H1 (cell line): ENCODE measurements around the gene SVIL.

ENCODE experiments used
- ATF2 ChIP-seq: IDR thresholded peaks from 2 replicates; pipeline ENCODE4 v1.6.1; 2012; ENCODE audit warnings: low read length, inconsistent platforms
- CBX5 ChIP-seq: fragments of 300-800, 300-1000 bp; sonication (generic); IDR thresholded peaks from 2 replicates; pipeline ENCODE4 v1.7.1; 2016; ENCODE audit warnings: antibody characterized with exemption, low read length, low read depth
- CTBP2 ChIP-seq: IDR thresholded peaks from 2 replicates; pipeline ENCODE4 v1.7.0; 2011; ENCODE audit warnings: borderline replicate concordance, mild to moderate bottlenecking, moderate library complexity, mixed read lengths, low read length; ENCODE audit not compliant: insufficient read depth, insufficient read length
- EP300 ChIP-seq, 2 experiments: IDR thresholded peaks; 1 replicate in 1 of 2; 2 replicates in 1 of 2; pipeline ENCODE4 v1.6.1; 2011 to 2012; ENCODE audit warnings: low read depth in 2 of 2, low read length in 2 of 2, mild to moderate bottlenecking in 2 of 2, borderline replicate concordance in 1 of 2, inconsistent platforms in 1 of 2, moderate library complexity in 1 of 2
- EZH2 ChIP-seq: fragments of 200-600 bp; sonication (generic); IDR thresholded peaks from 2 replicates; pipeline ENCODE4 v1.7.1; 2012; ENCODE audit warnings: low read depth, mild to moderate bottlenecking, moderate library complexity, low read length, inconsistent platforms; ENCODE audit not compliant: severe bottlenecking
- GABPA ChIP-seq: IDR thresholded peaks from 2 replicates; pipeline ENCODE4 v1.6.1; 2011; ENCODE audit warnings: mild to moderate bottlenecking, low read length, moderate library complexity, borderline replicate concordance; ENCODE audit not compliant: insufficient read depth
- HDAC2 ChIP-seq, 2 experiments: fragments of 300-600 bp in 1 of 2; sonication (generic) in 1 of 2; IDR thresholded peaks; 2 replicates each; pipeline ENCODE4 v1.6.1; 2011 to 2012; ENCODE audit warnings: low read depth in 2 of 2, low read length in 2 of 2, mild to moderate bottlenecking in 2 of 2, moderate library complexity in 2 of 2, borderline replicate concordance in 1 of 2, inconsistent platforms in 1 of 2
- MAX ChIP-seq: IDR thresholded peaks from 2 replicates; pipeline ENCODE4 v1.6.1; 2012; ENCODE audit warnings: inconsistent platforms
- POLR2A ChIP-seq, 2 experiments: IDR thresholded peaks; 1 replicate in 1 of 2; 2 replicates in 1 of 2; pipeline ENCODE4 v1.6.1; 2011; ENCODE audit warnings: low read depth in 2 of 2, low read length in 2 of 2, mild to moderate bottlenecking in 2 of 2; ENCODE audit errors: control extremely low read depth in 1 of 2
- POLR2AphosphoS5 ChIP-seq: IDR thresholded peaks from 2 replicates; pipeline ENCODE4 v1.6.1; 2011; ENCODE audit warnings: low read depth, low read length
- SIN3A ChIP-seq, 2 experiments: IDR thresholded peaks in 1 of 2; conservative IDR thresholded peaks in 1 of 2; 2 replicates each; pipeline ENCODE4 v1.6.1; 2011 to 2012; ENCODE audit warnings: low read length in 2 of 2, improper control_type of control experiment in 1 of 2, low read depth in 1 of 2, mild to moderate bottlenecking in 1 of 2
- SP1 ChIP-seq: IDR thresholded peaks from 2 replicates; pipeline ENCODE4 v1.6.1; 2011; ENCODE audit warnings: low read depth, low read length
- YY1 ChIP-seq: IDR thresholded peaks from 2 replicates; pipeline ENCODE4 v1.6.1; 2011; ENCODE audit warnings: low read depth, mild to moderate bottlenecking, low read length
- TF ChIP-seq, protein P1 (sequence below), 3 experiments: IDR thresholded peaks; 1 replicate in 2 of 3; 2 replicates in 1 of 3; pipeline versions ENCODE4 v1.5.1 to v1.6.1; 2011; ENCODE audit warnings: low read length in 3 of 3, mild to moderate bottlenecking in 3 of 3, inconsistent platforms in 2 of 3, low read depth in 1 of 3, moderate library complexity in 1 of 3; ENCODE audit not compliant: insufficient read depth in 1 of 3; ENCODE audit errors: control extremely low read depth in 1 of 3

DNA sequence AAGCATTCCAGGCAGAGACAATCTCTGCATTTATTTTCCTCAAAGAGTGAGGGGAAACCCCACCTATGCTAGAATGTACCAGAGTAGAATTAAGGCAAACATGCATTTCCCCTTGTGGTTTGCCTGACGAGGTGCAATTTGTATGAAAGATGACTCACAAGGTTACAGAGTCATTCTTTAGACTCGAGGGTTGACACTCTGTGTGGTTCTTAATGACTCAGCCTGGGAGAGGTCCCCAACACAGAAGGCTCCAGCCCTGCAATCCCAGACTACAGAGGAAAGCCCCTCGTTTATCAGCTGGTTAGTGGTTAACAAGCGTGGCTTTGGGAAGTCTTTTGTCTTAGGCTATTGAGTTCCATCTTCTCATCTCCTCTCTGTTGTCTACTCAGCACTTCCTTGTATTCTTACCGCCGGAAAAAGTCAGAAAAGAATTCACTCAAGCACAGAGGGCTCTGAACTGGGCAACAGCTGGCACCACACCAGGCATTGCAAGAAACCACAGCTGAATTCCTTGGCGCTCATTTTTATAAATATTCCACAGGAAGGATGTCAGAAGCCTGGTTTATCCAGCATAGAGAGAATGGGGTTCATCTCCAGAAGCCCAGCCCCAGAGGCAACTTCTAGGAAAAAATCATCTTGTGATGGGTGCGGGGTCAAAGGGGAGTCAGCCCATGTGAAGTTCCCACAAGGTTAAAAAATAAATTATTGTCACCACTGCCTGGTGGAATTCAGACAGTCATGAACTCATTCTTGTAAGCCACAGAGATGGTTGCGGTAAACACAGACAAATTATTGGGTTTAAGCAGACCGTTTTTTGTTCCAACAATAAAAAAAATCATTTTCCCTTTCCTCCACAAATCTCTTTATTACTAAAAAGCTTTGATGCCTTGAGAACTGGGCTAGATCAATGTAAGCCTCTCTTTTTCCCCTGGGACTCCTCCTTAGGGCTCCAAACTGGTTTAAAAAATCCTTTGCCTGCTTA, 24.5 kb upstream of the SVIL start:
- TF ChIP-seq POLR2A (IDR thresholded peaks at IDR 0.05; ENCODE audit: control extremely low read depth in 1 of 2, low read depth in 2 of 2, low read length in 2 of 2): no peak
- TF ChIP-seq, protein P1, sequence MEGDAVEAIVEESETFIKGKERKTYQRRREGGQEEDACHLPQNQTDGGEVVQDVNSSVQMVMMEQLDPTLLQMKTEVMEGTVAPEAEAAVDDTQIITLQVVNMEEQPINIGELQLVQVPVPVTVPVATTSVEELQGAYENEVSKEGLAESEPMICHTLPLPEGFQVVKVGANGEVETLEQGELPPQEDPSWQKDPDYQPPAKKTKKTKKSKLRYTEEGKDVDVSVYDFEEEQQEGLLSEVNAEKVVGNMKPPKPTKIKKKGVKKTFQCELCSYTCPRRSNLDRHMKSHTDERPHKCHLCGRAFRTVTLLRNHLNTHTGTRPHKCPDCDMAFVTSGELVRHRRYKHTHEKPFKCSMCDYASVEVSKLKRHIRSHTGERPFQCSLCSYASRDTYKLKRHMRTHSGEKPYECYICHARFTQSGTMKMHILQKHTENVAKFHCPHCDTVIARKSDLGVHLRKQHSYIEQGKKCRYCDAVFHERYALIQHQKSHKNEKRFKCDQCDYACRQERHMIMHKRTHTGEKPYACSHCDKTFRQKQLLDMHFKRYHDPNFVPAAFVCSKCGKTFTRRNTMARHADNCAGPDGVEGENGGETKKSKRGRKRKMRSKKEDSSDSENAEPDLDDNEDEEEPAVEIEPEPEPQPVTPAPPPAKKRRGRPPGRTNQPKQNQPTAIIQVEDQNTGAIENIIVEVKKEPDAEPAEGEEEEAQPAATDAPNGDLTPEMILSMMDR (IDR thresholded peaks at IDR 0.05; ENCODE audit: control extremely low read depth in 1 of 3, insufficient read depth in 1 of 3, low read depth in 1 of 3, low read length in 3 of 3): no peak
- TF ChIP-seq MAX: no peak
- no peak for TF ChIP-seq CBX5
- no peak for TF ChIP-seq POLR2AphosphoS5
- no peak for TF ChIP-seq GABPA
- no peak for TF ChIP-seq EZH2
- no peak for TF ChIP-seq EP300 (IDR thresholded peaks at IDR 0.05; ENCODE audit: borderline replicate concordance in 1 of 2, low read depth in 2 of 2, low read length in 2 of 2)
- TF ChIP-seq CTBP2: no peak
- no peak for TF ChIP-seq HDAC2 (IDR thresholded peaks at IDR 0.05; ENCODE audit: borderline replicate concordance in 1 of 2, low read depth in 2 of 2, low read length in 2 of 2)
- no peak for TF ChIP-seq SIN3A (conservative IDR thresholded peaks at IDR 0.05 in 1 of 2, IDR thresholded peaks at IDR 0.05 in 1 of 2; ENCODE audit: low read depth in 1 of 2, low read length in 2 of 2)
- TF ChIP-seq ATF2: no peak
- TF ChIP-seq YY1: no peak
- TF ChIP-seq SP1: no peak
